Colonic mucosa (tissue), 4 donors: ENCODE measurements around the gene RNF34. TPM values are rescaled to one million over a fixed set of nuclear protein-coding genes. Genes with fewer than 3 reads are reported as not detected.
A peak's percentile ranks its signal among the peaks of the same experiment; 100 is the strongest.

ENCODE experiments used
- DNase-seq: peaks from one replicate; pipeline ENCODE4 v3.0.0-alpha.2; 2020
- H3K27ac ChIP-seq: fragments of 200-600 bp; one replicate; pipeline ENCODE4 v1.8.0; 2021
- H3K27me3 ChIP-seq: fragments of 200-600 bp; one replicate; pipeline ENCODE4 v1.8.0; 2021
- H3K36me3 ChIP-seq: fragments of 200-600 bp; one replicate; pipeline ENCODE4 v1.8.0; 2021
- H3K4me1 ChIP-seq: fragments of 200-600 bp; one replicate; pipeline ENCODE4 v1.8.0; 2021; ENCODE audit warnings: mild to moderate bottlenecking
- H3K4me3 ChIP-seq: fragments of 200-600 bp; one replicate; pipeline ENCODE4 v1.8.0; 2021
- H3K9ac ChIP-seq, 2 donors: one replicate each; pipeline ENCODE4 v1.7.0; 2013; ENCODE audit warnings: control low read depth in 2 of 2, low read depth in 2 of 2, low read length in 2 of 2
- H3K9me3 ChIP-seq: fragments of 200-600 bp; one replicate; pipeline ENCODE4 v1.8.0; 2021
- CTCF ChIP-seq: fragments of 200-600 bp; IDR thresholded peaks from one replicate; pipeline ENCODE4 v1.8.0; 2022; ENCODE audit warnings: antibody characterized with exemption, mild to moderate bottlenecking
- intact Hi-C: fragments of 100-400 bp; cut with DNase I; formaldehyde crosslinking; loops from one replicate; pipeline ENCODE4 v1.14.1; 2022
- total RNA-seq, 2 donors: library from RNA; stranded (reverse); fragmentation: NEBNext Ultra II Directional in 1 of 2; extraction: Animal tissue kit (Norgen Biotek cat#: 25700) in 1 of 2; gene quantifications; one replicate each; pipeline ENCODE4 v1.2.1, GENCODE V29; 2021
- donor health status: healthy.
- donor health status: DM: no; HTN: no; CAD: no.
- donor health status: DM: no; HTN: no; CAD: no.

The RNF34 gene
- total RNA-seq, 2 donors from 2014 or later = 39.7 to 53.3 TPM

- Histone ChIP-seq H3K4me3 (no peak overlapping the region), H3K27me3 (no peaks in the 10 kb centered on the region), H3K9ac (no peak overlapping the region), H3K9me3 (no peaks in the 10 kb centered on the region), H3K27ac (no peak overlapping the region), H3K4me1 (no peaks in the 10 kb centered on the region), H3K36me3 (no peaks in the 10 kb centered on the region)
- no peak for TF ChIP-seq CTCF
- intact Hi-C loops = no loop called here
- no peak for DNase-seq
These were observed 8.1 kb upstream of the RNF34 start for GRCh38 chr12:121391619-121392324.

GRCh38 chr12:121392325-121392716 lies 7.6 kb upstream of the RNF34 start:
- no peak for DNase-seq
- Histone ChIP-seq H3K4me3 (no peak overlapping the region), H3K27me3 (no peaks in the 10 kb centered on the region), H3K27ac (no peak overlapping the region), H3K36me3 (no peaks in the 10 kb centered on the region), H3K4me1 (no peaks in the 10 kb centered on the region), H3K9me3 (no peaks in the 10 kb centered on the region), H3K9ac (no peak overlapping the region)
- no peak for TF ChIP-seq CTCF
- intact Hi-C loops = no loop called here

- Histone ChIP-seq H3K36me3 (no peaks in the 10 kb centered on the region), H3K9me3 (no peaks in the 10 kb centered on the region), H3K4me3 (no peak overlapping the region), H3K27ac (no peak overlapping the region), H3K9ac (no peak overlapping the region), H3K4me1 (no peaks in the 10 kb centered on the region), H3K27me3 (no peaks in the 10 kb centered on the region)
- no peak for DNase-seq
- no peak for TF ChIP-seq CTCF
- intact Hi-C loops = no loop called here
These were observed 2.4 kb upstream of the RNF34 start for GRCh38 chr12:121397521-121397920.

GRCh38 chr12:121398355-121398754 lies 1.6 kb upstream of the RNF34 start:
- H3K9ac ChIP-seq = peak overlapping the region in 1 of 2 donors; percentile 95

GRCh38 chr12:121400332-121401139 lies 618 bp downstream of the RNF34 start:
- intact Hi-C loops = loop anchor here (5.0 kb wide), 1 partner anchor 48 kb away; the partner anchor contains the start of gene ANAPC5
- H3K36me3 ChIP-seq = no peaks in the 10 kb centered on the region
- H3K4me3 ChIP-seq = peak overlapping the region; percentile 96
- H3K27me3 ChIP-seq = no peaks in the 10 kb centered on the region
- H3K4me1 ChIP-seq = no peaks in the 10 kb centered on the region
- peak overlapping the region; percentile 95 to 99 for H3K9ac ChIP-seq
- TF ChIP-seq CTCF = no peak
- H3K27ac ChIP-seq = peak overlapping the region; percentile 94
- DNase-seq = peak; percentile 49
- no peaks in the 10 kb centered on the region for H3K9me3 ChIP-seq

More at GRCh38 chr12:121398355-121398754, 1.6 kb upstream of the RNF34 start:
- Histone ChIP-seq H3K27ac (no peak overlapping the region), H3K9me3 (no peaks in the 10 kb centered on the region), H3K27me3 (no peaks in the 10 kb centered on the region), H3K36me3 (no peaks in the 10 kb centered on the region), H3K4me1 (no peaks in the 10 kb centered on the region), H3K4me3 (no peak overlapping the region)
- intact Hi-C loops = no loop called here
- no peak for TF ChIP-seq CTCF
- DNase-seq = no peak
